RWPE1 (cell line): ENCODE measurements around the gene TOR2A.

Experiments
- CTCF ChIA-PET: fragments of 350-600 bp; sonication (Branson Sonifier 250); formaldehyde crosslinking; extraction: SDS; loops from one replicate; lab custom pipeline; 2021; lab: Yijun Ruan, JAX
- POLR2A ChIA-PET: fragments of 400-600 bp; formaldehyde crosslinking; extraction: SDS; loops from one replicate; lab custom pipeline; 2020; ENCODE audit warnings: antibody characterized with exemption; ENCODE audit not compliant: low non-redundant PET; lab: Yijun Ruan, JAX
- DNase-seq: peaks from one replicate; pipeline ENCODE4 v3.0.0; 2012; ENCODE audit warnings: low spot score
- H3K27ac ChIP-seq: fragments of 450-650 bp; 2 replicates; pipeline ENCODE4 v1.5.1; 2017
- TF ChIP-seq, protein P1 (sequence below): fragments of 450-650 bp; conservative IDR thresholded peaks from 2 replicates; pipeline ENCODE4 v1.5.1; 2017; ENCODE audit warnings: low read depth, mild to moderate bottlenecking

Gene TOR2A

DNA sequence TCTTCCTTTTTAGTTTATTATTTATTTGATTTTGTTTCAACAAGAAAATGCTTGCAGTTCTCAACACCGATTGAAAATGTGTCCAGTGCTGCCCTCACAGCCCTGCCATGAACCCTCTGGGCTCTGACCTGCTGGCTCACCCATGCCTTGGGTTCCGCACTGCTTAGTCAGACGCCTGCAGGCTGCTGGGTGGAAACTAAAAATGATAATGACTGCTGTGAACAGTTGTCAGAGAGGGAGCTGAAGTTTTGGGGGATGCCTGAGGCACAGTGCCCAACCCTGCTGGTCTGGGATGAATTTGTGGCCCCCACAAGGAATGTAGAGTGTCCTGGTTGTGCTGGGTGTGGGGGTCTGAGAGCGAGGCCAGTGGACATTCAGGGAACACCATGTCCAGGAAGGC, 50.5 kb downstream of the TOR2A start:
- POLR2A ChIA-PET = no interaction called here
- 0 out of 2 replicates have a peak overlapping the region, but pooled peaks have one; percentile 5 for H3K27ac ChIP-seq
- CTCF ChIA-PET = interaction anchor here (0.6 to 1.6 kb wide), 5 partner anchors 8 to 336 kb away, joined by 3 to 7 read pairs (median 3); no protein-coding TSS in a partner anchor
- peak; percentile 74 for DNase-seq
- TF ChIP-seq, protein P1, sequence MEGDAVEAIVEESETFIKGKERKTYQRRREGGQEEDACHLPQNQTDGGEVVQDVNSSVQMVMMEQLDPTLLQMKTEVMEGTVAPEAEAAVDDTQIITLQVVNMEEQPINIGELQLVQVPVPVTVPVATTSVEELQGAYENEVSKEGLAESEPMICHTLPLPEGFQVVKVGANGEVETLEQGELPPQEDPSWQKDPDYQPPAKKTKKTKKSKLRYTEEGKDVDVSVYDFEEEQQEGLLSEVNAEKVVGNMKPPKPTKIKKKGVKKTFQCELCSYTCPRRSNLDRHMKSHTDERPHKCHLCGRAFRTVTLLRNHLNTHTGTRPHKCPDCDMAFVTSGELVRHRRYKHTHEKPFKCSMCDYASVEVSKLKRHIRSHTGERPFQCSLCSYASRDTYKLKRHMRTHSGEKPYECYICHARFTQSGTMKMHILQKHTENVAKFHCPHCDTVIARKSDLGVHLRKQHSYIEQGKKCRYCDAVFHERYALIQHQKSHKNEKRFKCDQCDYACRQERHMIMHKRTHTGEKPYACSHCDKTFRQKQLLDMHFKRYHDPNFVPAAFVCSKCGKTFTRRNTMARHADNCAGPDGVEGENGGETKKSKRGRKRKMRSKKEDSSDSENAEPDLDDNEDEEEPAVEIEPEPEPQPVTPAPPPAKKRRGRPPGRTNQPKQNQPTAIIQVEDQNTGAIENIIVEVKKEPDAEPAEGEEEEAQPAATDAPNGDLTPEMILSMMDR = no peak

DNA sequence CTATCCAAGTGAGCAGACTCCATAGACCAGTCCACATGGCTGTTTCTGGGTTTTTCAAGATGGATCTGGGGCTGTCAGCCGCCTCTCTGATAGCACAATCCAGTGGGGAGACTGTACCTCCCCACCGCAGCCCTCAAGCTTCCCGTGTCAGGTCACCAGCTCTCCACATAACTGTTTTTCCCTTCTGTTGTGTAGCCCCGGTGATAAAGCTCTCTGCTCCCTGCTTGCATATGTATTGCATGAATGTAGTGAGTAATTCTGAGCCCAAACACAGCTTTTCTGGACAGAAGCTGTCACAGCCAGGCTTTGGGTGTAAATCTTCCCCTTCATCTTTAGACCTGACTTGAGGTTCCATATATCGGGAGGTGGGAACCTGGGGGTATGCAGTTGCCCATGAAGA, 51.4 kb downstream of the TOR2A start:
- TF ChIP-seq, protein P1 = no peak
- DNase-seq = no peak
- ChIA-PET CTCF (interaction anchor here (0.6 to 1.6 kb wide), 3 partner anchors 83 to 363 kb away, joined by 3 to 7 read pairs (median 4); no protein-coding TSS in a partner anchor), POLR2A (no interaction called here)
- H3K27ac ChIP-seq = peak overlapping the region; percentile 15

DNA sequence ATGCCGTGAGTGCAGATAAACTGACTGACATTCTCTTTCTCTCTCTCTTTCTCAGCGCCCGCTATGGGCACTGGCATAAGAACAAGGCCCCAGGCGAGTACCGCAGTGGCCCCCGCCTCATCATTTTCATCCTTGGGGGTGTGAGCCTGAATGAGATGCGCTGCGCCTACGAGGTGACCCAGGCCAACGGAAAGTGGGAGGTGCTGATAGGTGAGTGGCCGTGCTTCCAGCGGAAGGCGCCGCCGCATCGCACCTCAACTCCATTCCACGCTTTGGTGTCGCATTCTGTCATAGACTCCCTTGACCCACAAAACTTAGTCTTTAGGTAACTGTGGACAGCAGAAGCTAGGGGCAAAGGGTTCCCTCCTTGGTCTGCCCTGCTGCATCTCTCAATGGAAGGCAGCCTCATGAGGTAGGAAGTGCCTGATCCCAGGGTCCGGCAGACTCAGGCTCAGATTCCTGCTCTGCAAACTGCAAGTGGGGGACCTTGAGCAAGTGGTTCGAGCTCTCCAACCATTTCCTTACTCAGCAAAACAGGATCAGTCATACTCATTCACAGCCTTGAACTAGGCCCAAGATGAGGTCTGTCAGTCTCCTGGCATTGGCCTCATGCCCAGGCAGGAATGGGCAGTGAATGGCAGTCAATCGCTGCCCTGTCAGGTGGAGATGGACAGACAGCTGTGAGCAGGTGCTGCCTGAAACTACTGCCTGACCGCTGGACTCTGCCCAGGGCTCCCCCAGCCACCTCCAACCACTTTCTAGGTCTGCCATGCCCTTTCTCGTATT, 52.5 kb downstream of the TOR2A start:
- peak overlapping the region; percentile 15 for H3K27ac ChIP-seq
- DNase-seq = no peak
- TF ChIP-seq, protein P1 = no peak
- POLR2A ChIA-PET = no interaction called here
- CTCF ChIA-PET = interaction anchor here (0.6 to 1.1 kb wide), 2 partner anchors 9 to 85 kb away, joined by 3 to 4 read pairs; no protein-coding TSS in a partner anchor
